ENCODE results near the gene DGCR8.

GRCh38 chr22:20146777-20147176 is 66.7 kb downstream of the DGCR8 start:
- no peak for TF ChIP-seq POLR2A (IDR thresholded peaks at IDR 0.05)
- TF ChIP-seq CTCF (IDR thresholded peaks at IDR 0.05): no peak

All from uterus (tissue), 2 donors.